Measurements from ENCODE around the gene PSMA2. TPM values are rescaled to one million over a fixed set of nuclear protein-coding genes. Genes with fewer than 3 reads are reported as not detected.

PSMA2 gene
- total RNA-seq, 1 donor from 2014 or later: 77.7 TPM

DNA sequence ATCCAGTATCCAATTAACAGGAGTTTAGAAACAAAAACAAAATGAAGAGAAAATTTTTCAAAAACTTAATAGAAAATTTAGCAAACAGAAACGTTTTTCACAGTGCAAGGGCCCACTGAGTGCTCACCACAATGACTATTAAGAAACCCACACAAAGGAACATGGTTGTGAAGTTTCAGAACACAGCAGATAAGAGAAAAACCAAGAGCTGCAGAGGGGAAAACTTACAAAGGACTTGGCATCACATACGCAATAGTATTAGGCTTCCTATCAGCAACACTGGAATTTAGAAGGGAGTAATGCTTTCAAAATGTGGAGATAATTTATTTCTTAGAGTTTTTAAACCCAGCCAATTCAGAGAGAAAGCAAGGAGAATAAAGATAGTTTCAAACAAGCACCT, 18.4 kb downstream of the PSMA2 start:
- Histone ChIP-seq H3K9me3 (replicated peaks) (no peaks in the 10 kb centered on the region), H3K4me1 (peaks cover 35% of the 10 kb centered on the region), H3K27me3 (ENCODE audit: low read depth) (no peaks in the 10 kb centered on the region), H3K27ac (replicated peaks) (no peak overlapping the region), H3K4me3 (no peak overlapping the region), H3K36me3 (peaks cover 37% of the 10 kb centered on the region)
- intact Hi-C loops (cut with micrococcal nuclease): no loop called here
- TF ChIP-seq, protein P1, sequence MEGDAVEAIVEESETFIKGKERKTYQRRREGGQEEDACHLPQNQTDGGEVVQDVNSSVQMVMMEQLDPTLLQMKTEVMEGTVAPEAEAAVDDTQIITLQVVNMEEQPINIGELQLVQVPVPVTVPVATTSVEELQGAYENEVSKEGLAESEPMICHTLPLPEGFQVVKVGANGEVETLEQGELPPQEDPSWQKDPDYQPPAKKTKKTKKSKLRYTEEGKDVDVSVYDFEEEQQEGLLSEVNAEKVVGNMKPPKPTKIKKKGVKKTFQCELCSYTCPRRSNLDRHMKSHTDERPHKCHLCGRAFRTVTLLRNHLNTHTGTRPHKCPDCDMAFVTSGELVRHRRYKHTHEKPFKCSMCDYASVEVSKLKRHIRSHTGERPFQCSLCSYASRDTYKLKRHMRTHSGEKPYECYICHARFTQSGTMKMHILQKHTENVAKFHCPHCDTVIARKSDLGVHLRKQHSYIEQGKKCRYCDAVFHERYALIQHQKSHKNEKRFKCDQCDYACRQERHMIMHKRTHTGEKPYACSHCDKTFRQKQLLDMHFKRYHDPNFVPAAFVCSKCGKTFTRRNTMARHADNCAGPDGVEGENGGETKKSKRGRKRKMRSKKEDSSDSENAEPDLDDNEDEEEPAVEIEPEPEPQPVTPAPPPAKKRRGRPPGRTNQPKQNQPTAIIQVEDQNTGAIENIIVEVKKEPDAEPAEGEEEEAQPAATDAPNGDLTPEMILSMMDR (IDR thresholded peaks at IDR 0.05; ENCODE audit: borderline replicate concordance): no peak
- no peak for DNase-seq

DNA sequence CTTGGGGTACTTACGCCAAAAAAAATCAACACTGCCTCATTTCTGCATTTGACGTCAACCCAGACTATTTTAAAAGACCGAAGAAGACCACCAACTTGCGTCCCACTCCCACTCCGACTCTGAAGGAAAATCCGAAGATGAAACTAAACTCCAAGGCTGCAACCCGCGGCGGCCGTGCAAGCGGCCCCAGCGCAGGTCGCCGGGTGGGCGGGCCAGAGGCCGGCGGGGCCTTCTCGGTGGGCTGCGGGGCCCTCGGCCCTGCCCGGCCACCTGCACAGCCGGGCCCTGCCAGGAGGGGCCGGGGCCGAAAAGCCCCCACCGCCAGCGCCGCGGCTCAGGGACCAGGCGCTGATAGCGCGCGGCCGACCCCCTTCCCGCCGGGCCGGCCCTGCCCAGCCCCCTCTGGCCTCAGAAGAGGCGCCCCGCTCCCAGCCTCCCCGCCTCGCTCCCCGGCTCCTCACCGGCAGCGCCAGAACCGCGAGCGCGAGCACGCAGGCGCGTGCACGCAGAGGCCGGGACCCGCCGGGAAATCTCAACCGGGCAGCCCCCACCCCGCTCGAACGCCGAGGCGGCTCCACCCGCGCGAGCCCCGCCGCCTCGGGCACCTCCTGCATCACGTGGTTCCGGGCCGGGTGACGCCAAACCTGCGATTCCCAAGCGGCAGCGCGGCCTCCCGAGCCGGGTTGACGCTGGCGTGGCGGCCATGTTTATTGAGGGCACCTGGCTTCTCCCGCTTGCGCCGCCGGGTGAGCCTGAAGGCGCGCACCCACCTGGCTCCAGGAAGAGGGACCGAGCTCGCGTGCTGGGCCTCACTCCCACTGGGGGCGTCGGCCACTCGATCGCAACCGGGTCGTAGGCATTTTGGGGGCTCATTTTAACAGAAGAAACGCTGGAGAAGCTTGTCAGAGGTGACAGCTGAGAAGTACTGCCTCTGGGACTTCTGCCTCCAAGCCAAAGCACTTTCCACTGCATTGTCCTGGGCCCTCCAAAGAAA, 20.2 kb downstream of the PSMA2 start, which contains the start of gene C7orf25:
Gene C7orf25, minus strand, starts transcription at position 617 of the 994 bp plus-strand sequence. CDS start 1,170 bp downstream, outside the sequence.
- peak; percentile 97 for DNase-seq
- intact Hi-C loops (cut with micrococcal nuclease): no loop called here
- Histone ChIP-seq H3K27me3 (ENCODE audit: low read depth) (no peaks in the 10 kb centered on the region), H3K4me3 (peak within 1 kb of the TSS; percentile 85), H3K9me3 (replicated peaks) (no peaks in the 10 kb centered on the region), H3K27ac (replicated peaks) (peak within 1 kb of the TSS; percentile 87), H3K4me1 (peaks cover 38% of the 10 kb centered on the region), H3K36me3 (peaks cover 19% of the 10 kb centered on the region)
- TF ChIP-seq, protein P1 (IDR thresholded peaks at IDR 0.05; ENCODE audit: borderline replicate concordance): no peak

DNA sequence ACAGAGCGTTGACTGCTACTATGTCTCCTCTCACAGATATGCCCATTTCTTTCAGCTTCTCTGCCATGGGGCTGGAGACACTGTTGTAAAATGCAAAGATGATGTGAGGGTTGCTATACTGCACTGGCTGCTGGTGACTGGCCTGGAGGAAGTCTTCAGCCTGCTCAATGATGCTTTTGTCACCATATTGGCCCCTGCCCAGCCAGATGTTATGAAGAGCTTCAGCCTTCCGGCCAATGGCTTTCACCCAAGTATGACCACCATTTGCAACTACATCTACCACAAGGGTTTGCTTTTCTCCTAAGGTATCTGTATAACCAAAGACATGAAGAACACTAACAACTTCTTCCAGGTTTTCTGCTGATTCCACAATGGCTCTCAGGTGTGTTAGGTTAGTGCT, 21.7 kb downstream of the PSMA2 start:
- peak overlapping the region; percentile 85 for H3K4me3 ChIP-seq
- intact Hi-C loops (cut with micrococcal nuclease): no loop called here

DNA sequence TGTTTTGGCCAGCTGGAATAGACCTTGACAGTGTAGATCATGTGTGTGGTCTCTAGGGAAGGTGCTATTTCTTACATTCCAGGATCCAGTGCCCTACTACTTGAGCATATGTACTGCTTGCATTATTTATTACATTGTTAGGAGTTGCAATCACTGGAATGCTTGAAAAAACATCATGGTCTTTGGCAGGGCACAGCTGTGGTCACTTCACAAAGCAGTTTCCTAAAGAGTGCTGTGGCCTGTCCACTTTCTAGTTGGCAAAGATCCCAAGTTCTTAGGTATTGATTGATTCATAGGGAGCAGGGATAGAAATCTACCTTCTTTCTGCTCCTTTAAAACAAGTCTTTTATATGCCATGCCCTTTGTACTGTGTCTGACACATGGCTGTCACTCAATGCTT, 24.7 kb downstream of the PSMA2 start:
- Histone ChIP-seq H3K4me1 (peaks cover 33% of the 10 kb centered on the region), H3K27me3 (ENCODE audit: low read depth) (no peaks in the 10 kb centered on the region), H3K36me3 (no peaks in the 10 kb centered on the region), H3K27ac (replicated peaks) (no peak overlapping the region), H3K4me3 (no peak overlapping the region), H3K9me3 (replicated peaks) (no peaks in the 10 kb centered on the region)
- TF ChIP-seq, protein P1 (IDR thresholded peaks at IDR 0.05; ENCODE audit: borderline replicate concordance): no peak
- intact Hi-C loops (cut with micrococcal nuclease): no loop called here
- DNase-seq: no peak

More for the DNA sequence above, 21.7 kb downstream of the PSMA2 start:
- Histone ChIP-seq H3K9me3 (replicated peaks) (no peaks in the 10 kb centered on the region), H3K4me1 (peaks cover 38% of the 10 kb centered on the region), H3K27me3 (ENCODE audit: low read depth) (no peaks in the 10 kb centered on the region), H3K27ac (replicated peaks) (no peak overlapping the region), H3K36me3 (peaks cover 4% of the 10 kb centered on the region)
- TF ChIP-seq, protein P1 (IDR thresholded peaks at IDR 0.05; ENCODE audit: borderline replicate concordance): no peak
- DNase-seq: no peak

DNA sequence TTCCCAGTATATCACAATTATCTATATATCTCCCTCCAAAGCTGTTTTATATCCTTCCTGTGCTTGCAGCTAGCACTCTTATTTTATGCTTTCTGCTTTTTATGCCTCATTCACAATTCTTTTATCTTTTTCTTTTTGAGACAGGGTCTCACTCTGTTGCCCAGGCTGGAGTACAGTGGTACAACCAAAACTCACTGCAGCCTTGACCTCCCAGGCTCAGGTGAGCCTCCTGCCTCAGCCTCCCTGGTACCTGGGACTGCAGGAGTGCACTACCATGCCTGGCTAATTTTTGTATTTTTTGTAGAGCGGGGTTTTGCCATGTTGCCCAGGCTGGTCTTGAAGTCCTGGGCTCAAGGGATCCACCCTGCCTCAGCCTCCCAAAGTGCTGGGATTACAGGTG, 25.8 kb downstream of the PSMA2 start:
- Histone ChIP-seq H3K9me3 (replicated peaks) (no peaks in the 10 kb centered on the region), H3K27ac (replicated peaks) (no peak overlapping the region), H3K4me1 (peaks cover 25% of the 10 kb centered on the region), H3K36me3 (no peaks in the 10 kb centered on the region), H3K4me3 (no peak overlapping the region), H3K27me3 (ENCODE audit: low read depth) (no peaks in the 10 kb centered on the region)
- intact Hi-C loops (cut with micrococcal nuclease): no loop called here
- TF ChIP-seq, protein P1 (IDR thresholded peaks at IDR 0.05; ENCODE audit: borderline replicate concordance): no peak
- no peak for DNase-seq

Measured in left ventricle myocardium inferior (tissue), 1 donor.